Femur (tissue), 1 donor: ENCODE results near the gene ORC4.

Experiments used
- DNase-seq: peaks from one replicate; pipeline ENCODE4 v3.0.0-alpha.2; 2017

ORC4 gene

GRCh38 chr2:148020111-148021058 lies at the start of gene ORC4:
Gene ORC4, minus strand, starts transcription at chr2:148020737. Its CDS starts 44,779 bp downstream, at chr2:147975958.
- peak; percentile 99 for DNase-seq

GRCh38 chr2:148067801-148068200 lies 47.3 kb upstream of the ORC4 start:
- DNase-seq = no peak

DNA sequence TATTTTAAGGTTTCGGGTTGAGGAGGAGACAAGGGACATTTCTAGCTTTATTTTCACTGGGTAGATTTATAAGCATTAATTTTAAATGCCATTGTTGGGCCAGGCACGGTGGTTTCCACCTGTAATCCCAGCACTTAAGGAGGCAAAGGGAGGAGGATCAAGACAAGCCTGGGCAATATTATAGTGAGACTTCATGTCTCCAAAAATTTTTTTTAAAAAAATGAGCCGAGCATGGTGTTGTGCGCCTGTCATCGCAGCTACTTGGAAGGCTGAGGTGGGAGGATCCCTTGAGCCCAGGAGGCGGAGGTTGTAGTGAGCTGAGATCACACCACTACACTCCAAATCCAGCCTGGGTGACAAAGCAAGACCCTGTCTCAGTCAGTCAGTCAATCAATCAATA lies 45.4 kb upstream of the ORC4 start:
- DNase-seq = no peak

- DNase-seq = no peak
Measured at GRCh38 chr2:148063633-148064032, 43.1 kb upstream of the ORC4 start.

DNA sequence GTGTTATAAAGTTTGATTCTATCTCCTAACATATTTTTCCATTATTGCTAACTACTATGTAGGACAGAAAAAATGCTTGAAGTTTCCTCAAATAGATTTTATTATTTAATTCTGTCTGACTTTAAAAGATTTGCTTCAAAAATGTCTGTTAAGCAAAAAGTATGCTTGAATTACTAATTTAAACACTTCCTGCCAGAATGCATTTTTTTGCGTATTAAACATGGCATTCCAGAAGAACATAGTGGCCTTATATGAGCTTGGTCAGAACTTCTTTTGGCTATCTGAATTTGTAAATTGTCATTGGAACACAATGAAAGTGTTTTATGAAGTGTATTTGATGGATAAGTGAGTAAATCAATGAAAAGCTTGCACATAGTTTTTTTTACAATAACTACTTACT lies 38.1 kb upstream of the ORC4 start:
- no peak for DNase-seq

DNA sequence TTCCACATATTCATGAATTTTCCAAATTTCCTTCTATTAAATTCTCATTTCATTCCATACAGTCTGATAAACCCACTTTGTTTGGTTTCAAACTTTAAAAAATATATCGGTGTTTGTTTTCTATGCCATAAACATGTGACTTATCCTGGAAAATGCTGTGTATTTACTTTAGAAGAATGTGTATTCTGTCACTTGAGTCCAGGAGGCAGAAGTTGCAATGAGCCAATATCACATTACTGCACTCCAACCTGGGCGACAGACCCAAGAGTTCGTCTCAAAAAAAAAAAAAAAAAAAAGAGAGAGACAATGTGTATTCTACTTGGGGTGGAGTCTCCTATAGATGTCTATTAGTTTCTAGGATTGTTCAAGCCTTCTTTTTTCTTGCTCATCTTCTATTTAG lies 32.1 kb upstream of the ORC4 start:
- DNase-seq = no peak

- no peak for DNase-seq
Measured at GRCh38 chr2:148049284-148049683, 28.7 kb upstream of the ORC4 start.

DNA sequence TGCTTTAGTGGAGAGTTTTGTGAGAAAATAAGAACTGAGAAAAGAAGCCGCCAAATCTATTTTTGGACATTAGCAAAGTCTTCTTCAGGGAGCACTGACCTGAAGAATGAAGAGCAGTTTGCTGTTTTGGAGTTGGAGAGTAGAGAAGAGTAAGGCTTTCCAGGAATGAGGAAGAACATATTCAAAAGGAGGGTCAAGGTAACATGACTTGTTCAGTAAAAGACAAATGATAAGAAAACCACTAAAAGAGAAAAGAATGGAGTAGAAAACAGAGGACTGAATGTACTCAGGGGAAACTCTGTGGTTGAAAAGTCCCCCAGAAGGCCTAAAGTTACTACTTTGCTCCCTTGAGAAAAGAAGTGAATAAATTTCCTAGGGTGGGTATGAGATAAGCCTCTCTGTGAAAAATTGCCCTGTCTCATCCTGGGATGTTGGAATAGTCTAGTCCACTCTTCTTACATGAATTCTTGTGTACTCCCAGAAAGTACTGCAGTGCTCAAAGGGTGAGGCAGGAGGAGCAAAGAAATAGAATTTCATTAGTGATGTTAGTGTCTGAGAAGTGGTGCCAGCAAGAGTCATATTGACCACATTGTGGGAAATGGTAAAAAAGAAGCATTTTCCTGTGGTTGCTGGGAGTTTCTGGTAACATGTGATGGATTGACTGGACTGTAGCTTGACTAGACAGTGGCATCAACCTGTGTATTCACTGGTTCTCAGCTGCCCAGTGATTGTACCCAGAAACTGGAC lies 28.1 kb upstream of the ORC4 start:
- DNase-seq = no peak

DNA sequence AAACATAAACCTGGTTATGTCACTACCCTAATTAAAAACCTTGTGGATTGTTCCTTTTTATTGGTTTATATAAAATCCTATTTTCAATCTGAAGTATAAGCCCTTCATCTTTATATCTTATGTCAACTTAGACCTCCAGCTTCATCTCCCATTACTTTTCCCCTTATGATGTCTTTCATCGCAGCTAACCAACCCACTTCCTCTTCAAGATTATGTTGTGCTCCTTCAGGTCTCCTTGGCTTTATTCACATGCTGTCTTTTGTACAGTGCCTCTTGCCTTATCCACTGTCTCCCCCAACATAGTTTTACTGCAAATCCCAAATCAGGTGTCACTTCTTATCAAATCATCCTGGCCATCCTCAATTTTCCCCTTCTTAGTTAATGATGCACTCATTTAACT lies 26.3 kb upstream of the ORC4 start:
- DNase-seq = no peak

GRCh38 chr2:148044322-148044721 lies 23.8 kb upstream of the ORC4 start:
- DNase-seq = no peak

DNA sequence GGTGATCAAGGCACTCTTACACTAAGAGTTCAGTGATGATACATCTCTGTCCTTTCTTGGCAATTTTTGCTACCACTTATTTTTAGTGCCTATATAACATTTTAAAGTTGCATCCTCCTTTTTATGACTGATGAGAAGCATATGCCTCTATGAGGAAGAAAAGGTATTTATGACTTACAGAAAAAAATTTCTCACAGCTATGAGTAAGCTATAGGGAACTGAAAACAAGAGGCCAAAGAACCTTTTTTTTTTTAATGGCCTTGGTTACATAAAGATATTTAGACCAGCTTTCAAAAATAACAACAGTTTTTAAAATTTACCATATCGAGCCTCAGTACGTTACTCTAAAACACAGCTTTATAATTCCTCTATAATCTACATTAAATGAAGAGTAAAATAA lies 21.7 kb upstream of the ORC4 start:
- DNase-seq = no peak

DNA sequence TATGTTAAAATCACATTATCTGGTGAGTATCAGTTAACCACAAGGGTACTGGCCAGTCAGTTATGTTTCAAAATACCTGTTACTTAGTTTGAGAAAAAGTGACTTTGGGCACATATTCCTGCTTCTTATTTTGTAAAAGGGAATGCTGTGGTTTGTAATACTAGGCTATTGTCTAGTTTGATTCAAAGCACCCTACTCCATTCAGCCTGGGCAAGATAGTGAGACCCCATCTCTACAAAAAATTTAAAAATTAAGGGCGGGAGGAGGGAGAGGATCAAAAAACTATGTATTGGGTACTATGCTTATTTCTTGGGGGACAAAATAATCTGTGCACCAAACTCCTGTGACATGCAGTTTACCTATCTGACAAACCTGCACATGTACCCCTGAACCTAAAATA lies 19.2 kb upstream of the ORC4 start:
- DNase-seq = no peak

DNA sequence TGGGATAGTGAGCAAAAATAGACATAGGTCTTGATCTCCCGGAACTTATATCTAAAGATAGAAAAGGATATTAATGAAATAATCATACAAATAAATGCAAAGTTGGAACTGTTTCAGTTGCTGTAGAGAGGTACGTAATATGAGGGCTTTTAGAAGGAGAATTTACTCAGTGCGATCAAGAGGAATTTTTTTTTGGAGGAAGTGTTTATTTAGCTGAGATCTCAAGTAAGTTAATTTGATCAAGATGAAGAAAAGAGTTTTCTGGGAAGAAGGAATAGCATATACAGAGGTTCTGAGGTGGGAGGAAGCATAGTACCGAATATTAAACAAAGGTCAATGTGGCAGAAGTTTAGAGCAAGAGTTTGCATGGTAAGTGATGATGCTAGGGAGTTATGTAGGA lies 11.7 kb upstream of the ORC4 start:
- DNase-seq = no peak

DNA sequence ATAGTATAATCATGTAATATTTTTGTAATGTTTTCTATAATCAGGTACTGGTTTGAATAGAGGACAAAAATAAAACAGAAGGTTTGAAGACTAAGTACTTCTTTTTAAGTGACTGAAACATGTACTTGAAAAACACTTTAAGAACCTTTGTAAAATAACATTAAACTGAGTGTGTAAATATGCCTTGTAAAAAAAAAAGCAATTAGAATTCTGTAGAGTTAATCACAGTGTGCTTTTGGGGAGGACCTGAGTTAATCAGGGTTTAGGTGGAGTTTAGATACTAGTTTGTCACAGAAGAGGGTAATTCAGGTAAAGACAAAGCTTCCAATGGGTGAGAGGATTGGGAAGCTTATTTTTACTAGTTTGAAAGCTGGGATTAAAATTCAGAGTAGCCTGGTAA lies 10.6 kb upstream of the ORC4 start:
- no peak for DNase-seq

DNA sequence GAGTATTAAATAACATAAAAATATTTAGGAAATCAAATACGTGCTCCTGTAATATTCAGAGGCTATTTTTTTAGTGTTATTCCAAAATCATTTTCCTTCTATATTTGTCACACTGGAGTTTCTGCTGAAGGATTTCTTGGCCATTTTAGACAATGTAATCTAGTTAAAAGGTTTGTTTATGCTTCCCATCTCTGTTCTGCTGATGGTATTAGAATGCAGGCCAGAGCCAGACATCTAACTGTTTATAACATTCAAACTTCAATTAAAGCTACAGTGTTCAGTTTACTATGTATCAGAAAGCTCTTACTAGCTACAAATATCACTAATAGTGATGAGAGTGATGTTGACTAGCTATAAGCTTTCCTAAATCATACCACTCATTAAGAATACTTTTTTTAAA lies 8.2 kb upstream of the ORC4 start:
- DNase-seq = no peak

- DNase-seq = no peak
Measured at GRCh38 chr2:148027822-148028221, 7.3 kb upstream of the ORC4 start.

GRCh38 chr2:148026573-148026972 lies 6.0 kb upstream of the ORC4 start:
- DNase-seq = no peak

GRCh38 chr2:148023861-148024260 lies 3.3 kb upstream of the ORC4 start:
- no peak for DNase-seq

DNA sequence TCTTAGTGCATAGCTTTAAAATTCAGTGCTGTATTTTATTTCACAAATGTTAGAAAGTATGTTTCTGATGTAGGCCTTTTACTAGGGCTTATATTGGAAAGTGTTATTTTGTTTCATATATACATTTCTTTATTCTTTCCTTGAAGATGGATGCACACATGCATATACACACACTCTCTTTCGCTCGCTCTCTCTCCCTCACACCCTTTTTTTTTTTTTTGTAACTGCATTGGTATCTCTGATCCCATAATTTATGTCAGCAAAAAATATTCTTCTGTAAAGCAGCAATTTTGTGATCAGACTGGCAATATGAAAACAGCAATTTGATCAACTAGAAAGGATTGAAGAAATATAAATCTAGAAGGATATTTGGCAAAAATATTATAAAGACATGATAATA lies 2.3 kb upstream of the ORC4 start:
- DNase-seq = no peak

DNA sequence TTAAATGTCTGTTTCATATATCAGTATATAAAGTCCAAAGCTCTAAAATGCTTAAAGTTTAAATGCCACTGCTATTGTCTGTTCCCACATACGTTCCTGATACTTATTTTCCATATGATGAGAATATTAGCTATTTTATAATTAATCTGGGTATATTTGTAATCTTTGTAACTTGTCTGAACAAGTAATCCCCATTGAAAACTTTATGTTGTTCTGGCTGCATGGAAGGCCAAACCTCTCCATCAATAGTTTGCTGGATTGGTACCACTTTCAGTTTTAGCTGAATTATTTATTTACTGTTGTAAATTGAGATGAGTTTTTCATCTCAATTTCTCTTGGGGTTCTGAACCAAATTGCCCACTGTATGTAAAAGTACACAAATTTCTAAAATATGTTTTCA lies 1.8 kb upstream of the ORC4 start:
- no peak for DNase-seq

GRCh38 chr2:148021886-148022285 lies 1.3 kb upstream of the ORC4 start:
- DNase-seq = no peak

- peak; percentile 79 for DNase-seq
Measured at GRCh38 chr2:148021059-148021861, 723 bp upstream of the ORC4 start, which contains the start of gene MBD5. Gene MBD5, plus strand, starts transcription at chr2:148021091.

GRCh38 chr2:148014616-148015015 lies 5.9 kb downstream of the ORC4 start:
- no peak for DNase-seq
